NCI-H748 (cell line): ENCODE results near the gene LAMA3.
A peak's percentile ranks its signal among the peaks of the same experiment; 100 is the strongest.

Source experiments
- DNase-seq: peaks from one replicate; lab custom pipeline; 2025; ENCODE audit not compliant: unreplicated experiment; lab: John Stamatoyannopoulos, UW

Gene LAMA3

GRCh38 chr18:23669804-23670405 lies 19.3 kb upstream of the LAMA3 start:
- DNase-seq, result no peak

GRCh38 chr18:23671564-23671963 lies 17.7 kb upstream of the LAMA3 start:
- no peak for DNase-seq

GRCh38 chr18:23673725-23674124 lies 15.5 kb upstream of the LAMA3 start:
- DNase-seq, result no peak

GRCh38 chr18:23675236-23675635 lies 14.0 kb upstream of the LAMA3 start:
- DNase-seq, result no peak

- DNase-seq, result no peak
These were observed 13.4 kb upstream of the LAMA3 start for GRCh38 chr18:23675896-23676295.

GRCh38 chr18:23682045-23682444 lies 7.2 kb upstream of the LAMA3 start:
- DNase-seq, result no peak

GRCh38 chr18:23682472-23682871 lies 6.8 kb upstream of the LAMA3 start:
- DNase-seq, result no peak

GRCh38 chr18:23683155-23683554 lies 6.1 kb upstream of the LAMA3 start:
- no peak for DNase-seq

- DNase-seq, result no peak
These were observed 5.6 kb upstream of the LAMA3 start for GRCh38 chr18:23683671-23684070.

- no peak for DNase-seq
These were observed 4.6 kb upstream of the LAMA3 start for GRCh38 chr18:23684515-23685197.

GRCh38 chr18:23688528-23688927 lies 725 bp upstream of the LAMA3 start:
- DNase-seq, result no peak

GRCh38 chr18:23689616-23690504 lies 607 bp downstream of the LAMA3 start:
- peak; percentile 55 for DNase-seq

- peak; percentile 41 for DNase-seq
These were observed 1.3 kb downstream of the LAMA3 start for GRCh38 chr18:23690505-23691068.

- DNase-seq, result no peak
These were observed 4.6 kb downstream of the LAMA3 start for GRCh38 chr18:23693846-23694245.

- no peak for DNase-seq
These were observed 5.6 kb downstream of the LAMA3 start for GRCh38 chr18:23694637-23695430.

- DNase-seq, result no peak
These were observed 11.8 kb downstream of the LAMA3 start for GRCh38 chr18:23701017-23701416.

- no peak for DNase-seq
These were observed 12.4 kb downstream of the LAMA3 start for GRCh38 chr18:23701544-23702064.

GRCh38 chr18:23702606-23703005 lies 13.4 kb downstream of the LAMA3 start:
- no peak for DNase-seq

GRCh38 chr18:23703057-23703986 lies 14.1 kb downstream of the LAMA3 start:
- peak; percentile 71 for DNase-seq
